IMR-90 (cell line): ENCODE results near the gene RHPN2. TPM values are rescaled to one million over a fixed set of nuclear protein-coding genes. Genes with fewer than 3 reads are reported as not detected.

Source experiments
- ATAC-seq: fragments of 200-7000 bp; cut with Tn5 transposase; 2 replicates; pipeline ENCODE4 v1.9.1; 2020; ENCODE audit warnings: low read depth, mild to moderate bottlenecking, moderate library complexity
- BruUV-seq: library from RNA; stranded (reverse); fragments of 400-500 nt; replicated peaks from 2 replicates; lab custom pipeline; 2021; lab: Mats Ljungman, UMichigan
- CTCF ChIA-PET: fragments of 300-600 bp; formaldehyde crosslinking; extraction: SDS; loops from one replicate; lab custom pipeline; 2021; ENCODE audit warnings: antibody characterized with exemption; lab: Yijun Ruan, JAX
- POLR2A ChIA-PET: fragments of 300-600 bp; sonication (Branson Sonifier 250); formaldehyde crosslinking; loops from one replicate; lab custom pipeline; 2022; ENCODE audit warnings: antibody characterized with exemption; ENCODE audit not compliant: unreplicated experiment; lab: Charles Lee
- DNase-seq: peaks from one replicate; pipeline ENCODE4 v3.0.0; 2013
- H2AFZ ChIP-seq: replicated peaks from 2 replicates; pipeline ENCODE3; 2013; ENCODE audit warnings: low read length, mild to moderate bottlenecking; ENCODE audit not compliant: poor library complexity
- H2AK5ac ChIP-seq: 2 replicates; pipeline ENCODE4 v1.6.1; 2013; ENCODE audit warnings: low read depth, low read length, inconsistent platforms
- H2AK9ac ChIP-seq: replicated peaks from 2 replicates; pipeline ENCODE3; 2013; ENCODE audit warnings: mild to moderate bottlenecking, low read depth, low read length, moderate library complexity; ENCODE audit not compliant: poor library complexity
- H2BK120ac ChIP-seq: 2 replicates; pipeline ENCODE4 v1.6.1; 2013; ENCODE audit warnings: low read depth, low read length, inconsistent platforms
- H2BK15ac ChIP-seq: 3 replicates; pipeline ENCODE4 v1.6.1; 2013; ENCODE audit warnings: low read depth, low read length, inconsistent platforms
- H2BK20ac ChIP-seq: 2 replicates; pipeline ENCODE4 v1.6.1; 2013; ENCODE audit warnings: low read depth, mild to moderate bottlenecking, inconsistent platforms, low read length, moderate library complexity
- H2BK5ac ChIP-seq: 2 replicates; pipeline ENCODE4 v1.6.1; 2013; ENCODE audit warnings: mild to moderate bottlenecking, low read depth, low read length, inconsistent platforms; ENCODE audit not compliant: poor library complexity, severe bottlenecking
- H3K14ac ChIP-seq: replicated peaks from 2 replicates; pipeline ENCODE4 v1.6.1; 2013; ENCODE audit warnings: low read depth, low read length, inconsistent platforms
- H3K18ac ChIP-seq: 2 replicates; pipeline ENCODE4 v1.6.1; 2013; ENCODE audit warnings: low read depth, low read length, control low read depth
- H3K23ac ChIP-seq: 2 replicates; pipeline ENCODE4 v1.6.1; 2013; ENCODE audit warnings: low read depth, low read length, inconsistent platforms
- H3K27ac ChIP-seq: 2 replicates; pipeline ENCODE4 v1.5.1; 2013; ENCODE audit warnings: mild to moderate bottlenecking, control low read depth, low read length; ENCODE audit not compliant: insufficient read depth
- H3K27me3 ChIP-seq: 2 replicates; pipeline ENCODE4 v1.6.1; 2013; ENCODE audit warnings: low read length; ENCODE audit not compliant: control insufficient read depth, insufficient read depth
- H3K36me3 ChIP-seq: 2 replicates; pipeline ENCODE4 v1.6.1; 2013; ENCODE audit warnings: low read length, mixed read lengths; ENCODE audit not compliant: control insufficient read depth, insufficient read depth
- H3K4ac ChIP-seq: 2 replicates; pipeline ENCODE4 v1.6.1; 2013; ENCODE audit warnings: low read depth, low read length, inconsistent platforms
- H3K4me1 ChIP-seq: 2 replicates; pipeline ENCODE4 v1.6.1; 2013; ENCODE audit warnings: low read length, mixed read lengths; ENCODE audit not compliant: control insufficient read depth, insufficient read depth
- H3K4me2 ChIP-seq: 2 replicates; pipeline ENCODE4 v1.6.1; 2013; ENCODE audit warnings: low read depth, mild to moderate bottlenecking, control low read depth, low read length, moderate library complexity
- H3K4me3 ChIP-seq: 2 replicates; pipeline ENCODE4 v1.5.1; 2013; ENCODE audit warnings: low read depth, mild to moderate bottlenecking, control low read depth, low read length, moderate library complexity; ENCODE audit not compliant: insufficient read depth
- H3K56ac ChIP-seq: 2 replicates; pipeline ENCODE4 v1.6.1; 2013; ENCODE audit warnings: low read length, inconsistent platforms; ENCODE audit not compliant: insufficient read depth; ENCODE audit errors: extremely low read depth
- H3K79me1 ChIP-seq, 2 experiments: 2 replicates each; pipeline ENCODE4 v1.6.1; 2013; ENCODE audit warnings: low read length in 2 of 2, inconsistent platforms in 1 of 2, low read depth in 1 of 2
- H3K9ac ChIP-seq: 2 replicates; pipeline ENCODE4 v1.6.1; 2013; ENCODE audit warnings: low read depth, low read length, control low read depth
- H3K9me1 ChIP-seq: 2 replicates; pipeline ENCODE4 v1.6.1; 2013; ENCODE audit warnings: low read length, inconsistent platforms; ENCODE audit not compliant: insufficient read depth
- H3K9me3 ChIP-seq: 2 replicates; pipeline ENCODE4 v1.6.1; 2013; ENCODE audit warnings: low read length; ENCODE audit not compliant: control insufficient read depth, insufficient read depth
- H4K20me1 ChIP-seq: 2 replicates; pipeline ENCODE4 v1.6.1; 2013; ENCODE audit warnings: low read length, inconsistent platforms; ENCODE audit not compliant: insufficient read depth
- H4K5ac ChIP-seq: 2 replicates; pipeline ENCODE4 v1.6.1; 2013; ENCODE audit warnings: mild to moderate bottlenecking, low read depth, low read length, control low read depth
- H4K8ac ChIP-seq, 2 experiments: 2 replicates each; pipeline ENCODE4 v1.6.1; 2013; ENCODE audit warnings: low read depth in 2 of 2, low read length in 2 of 2, control low read depth in 1 of 2, inconsistent platforms in 1 of 2
- H4K91ac ChIP-seq: 2 replicates; pipeline ENCODE4 v1.6.1; 2013; ENCODE audit warnings: low read depth, low read length, inconsistent platforms; ENCODE audit not compliant: insufficient read depth
- CTCF ChIP-seq: conservative IDR thresholded peaks from 2 replicates; pipeline ENCODE4 v1.5.1; 2012; ENCODE audit warnings: mild to moderate bottlenecking, low read depth, low read length, improper control_type of control experiment
- ELK1 ChIP-seq: fragments of 150-350 bp; IDR thresholded peaks from 2 replicates; pipeline ENCODE4 v1.6.1; 2016; ENCODE audit warnings: low read depth, mild to moderate bottlenecking, low read length, moderate library complexity, borderline replicate concordance
- MAFK ChIP-seq: IDR thresholded peaks from 2 replicates; pipeline ENCODE4 v1.6.1; 2012; ENCODE audit warnings: low read depth, low read length, improper control_type of control experiment
- NFE2L2 ChIP-seq: fragments of 150-350 bp; IDR thresholded peaks from 2 replicates; pipeline ENCODE4 v1.6.1; 2016; ENCODE audit warnings: low read depth, mild to moderate bottlenecking, low read length
- RAD21 ChIP-seq: IDR thresholded peaks from 2 replicates; pipeline ENCODE4 v1.6.1; 2012; ENCODE audit warnings: low read length, improper control_type of control experiment
- WGBS, 2 experiments: methylation state at CpG; one replicate each; pipeline versions ENCODE4 v1.1.5 to v1.1.7; 2013; ENCODE audit warnings: missing lambda C conversion rate in 2 of 2; ENCODE audit not compliant: insufficient read length in 1 of 2; ENCODE audit errors: extremely low coverage in 2 of 2; 5-methylcytosine and 5-hydroxymethylcytosine counted together
- dilution Hi-C: fragments of 300-500 bp; cut with HindIII; formaldehyde crosslinking; loops from one replicate; pipeline ENCODE4 v1.14.3; 2018; ENCODE audit warnings: low sequenced_read_pairs; ENCODE audit not compliant: unreplicated experiment
- in situ Hi-C: fragments of 300-500 bp; cut with MboI; formaldehyde crosslinking; loops from 3 replicates; pipeline ENCODE4 v1.14.3; 2019; ENCODE audit warnings: low sequenced_read_pairs, inconsistent platforms, mixed read lengths
- intact Hi-C: fragments of 100-400 bp; cut with micrococcal nuclease; formaldehyde crosslinking; loops from 2 replicates; pipeline ENCODE4 v1.10.0; 2022
- polyA plus RNA-seq, 3 experiments: library from polyadenylated mRNA; depleted of rRNA; stranded (reverse); fragments of >200 nt; gene quantifications; 2 replicates each; pipeline ENCODE4 v1.2.3, GENCODE V29; 2012; ENCODE audit warnings: low replicate concordance in 1 of 3
- total RNA-seq: library from RNA; depleted of rRNA; stranded (reverse); fragments of >200 nt; gene quantifications from 2 replicates; pipeline ENCODE4 v1.2.3, GENCODE V29; 2012

Gene RHPN2
- total and polyA plus RNA-seq, 2 of the 4 experiments (the other 2 are of a cell fraction): 2.3 to 4.0 TPM

- no peak overlapping the region for H3K4ac ChIP-seq
- TF ChIP-seq MAFK (no peak), CTCF (no peak), RAD21 (no peak), ELK1 (no peak), NFE2L2 (no peak)
- dilution Hi-C loops (no loop called here), intact Hi-C loops (no loop called here), in situ Hi-C loops (no loop called here)
- no peaks in the 10 kb centered on the region for H3K27me3 ChIP-seq
- no peak overlapping the region for H3K9ac ChIP-seq
- H3K14ac ChIP-seq: no peak overlapping the region
- H3K23ac ChIP-seq: no peak overlapping the region
- H3K18ac ChIP-seq: no peak overlapping the region
- H3K27ac ChIP-seq: no peak overlapping the region
- H3K4me3 ChIP-seq: no peak overlapping the region
- WGBS, 2 experiments: no CpG with 5 or more reads among the region's 4 CpGs
- H3K56ac ChIP-seq: no peak overlapping the region
- no peak overlapping the region for H4K91ac ChIP-seq
- H2BK20ac ChIP-seq: no peak overlapping the region
- no peak overlapping the region for H2BK5ac ChIP-seq
- H4K5ac ChIP-seq: no peak overlapping the region
- H3K79me1 ChIP-seq: no peaks in the 10 kb centered on the region
- ATAC-seq (no peak), DNase-seq (no peak)
- no peak overlapping the region for H2BK120ac ChIP-seq
- POLR2A ChIA-PET: no interaction called here
- H3K36me3 ChIP-seq: peaks cover 49% of the 10 kb centered on the region
- no peak overlapping the region for H4K8ac ChIP-seq
- H2AK5ac ChIP-seq: no peak overlapping the region
- no TSS peak for BruUV-seq
- H4K20me1 ChIP-seq: no peaks in the 10 kb centered on the region
- H2AK9ac ChIP-seq: no peak overlapping the region
- no peak overlapping the region for H3K4me2 ChIP-seq
- no peak overlapping the region for H2AFZ ChIP-seq
- no peaks in the 10 kb centered on the region for H3K9me1 ChIP-seq
- CTCF ChIA-PET: no interaction called here
- H3K9me3 ChIP-seq: no peaks in the 10 kb centered on the region
- H2BK15ac ChIP-seq: no peak overlapping the region
- no peaks in the 10 kb centered on the region for H3K4me1 ChIP-seq
Observed at GRCh38 chr19:33096005-33096404, 31.3 kb upstream of the RHPN2 start.
